Measurements from ENCODE around the gene GRID2. TPM values are rescaled to one million over a fixed set of nuclear protein-coding genes. Genes with fewer than 3 reads are reported as not detected.

Gene GRID2
- total RNA-seq, 1 experiment from 2014 or later: not detected

GRCh38 chr4:93243262-93243661 lies 939.5 kb downstream of the GRID2 start:
- H3K27me3 Mint-ChIP-seq (ENCODE audit: insufficient read depth, unreplicated experiment): no peaks in the 10 kb centered on the region
- H3K9me3 ChIP-seq: no peaks in the 10 kb centered on the region
- no peak for DNase-seq
- BruUV-seq (replicated peaks): no TSS peak
- ChIA-PET POLR2A (no interaction called here), CTCF (no interaction called here)
- no peak overlapping the region for H3K4me3 Mint-ChIP-seq (ENCODE audit: unreplicated experiment)
- H3K4me3 ChIP-seq (ENCODE audit: low read depth, low read length): no peak overlapping the region
- H3K36me3 ChIP-seq (ENCODE audit: control insufficient read depth, insufficient read depth, low read length): no peaks in the 10 kb centered on the region
- no peak overlapping the region for H3K27ac Mint-ChIP-seq (ENCODE audit: unreplicated experiment)
- intact Hi-C loops (cut with micrococcal nuclease; ENCODE audit: unreplicated experiment): no loop called here
- H3K27me3 ChIP-seq (replicated peaks; ENCODE audit: control insufficient read depth, insufficient read depth, low read length): no peaks in the 10 kb centered on the region
- no peak for TF ChIP-seq CTCF (IDR thresholded peaks at IDR 0.05; ENCODE audit: insufficient read depth in 1 of 2, low read depth in 1 of 2, low read length in 1 of 2, severe bottlenecking in 1 of 2, unreplicated experiment in 1 of 2)
- no peaks in the 10 kb centered on the region for H3K4me1 Mint-ChIP-seq (ENCODE audit: low read depth, unreplicated experiment)
- H3K9me3 Mint-ChIP-seq (ENCODE audit: unreplicated experiment): no peaks in the 10 kb centered on the region
- no peaks in the 10 kb centered on the region for H3K36me3 Mint-ChIP-seq (ENCODE audit: insufficient read depth, unreplicated experiment)
- no peaks in the 10 kb centered on the region for H3K4me1 ChIP-seq

GRCh38 chr4:93261207-93261606 lies 957.4 kb downstream of the GRID2 start:
- no peaks in the 10 kb centered on the region for H3K27me3 ChIP-seq (replicated peaks; ENCODE audit: control insufficient read depth, insufficient read depth, low read length)
- DNase-seq: no peak
- Mint-ChIP-seq H3K27me3 (ENCODE audit: insufficient read depth, unreplicated experiment) (no peaks in the 10 kb centered on the region), H3K36me3 (ENCODE audit: insufficient read depth, unreplicated experiment) (peaks cover 5% of the 10 kb centered on the region), H3K27ac (ENCODE audit: unreplicated experiment) (no peak overlapping the region), H3K4me1 (ENCODE audit: low read depth, unreplicated experiment) (no peaks in the 10 kb centered on the region), H3K9me3 (ENCODE audit: unreplicated experiment) (no peaks in the 10 kb centered on the region), H3K4me3 (ENCODE audit: unreplicated experiment) (no peak overlapping the region)
- BruUV-seq (replicated peaks): no TSS peak
- CTCF ChIA-PET: no interaction called here
- H3K36me3 ChIP-seq (ENCODE audit: control insufficient read depth, insufficient read depth, low read length): no peaks in the 10 kb centered on the region
- H3K4me1 ChIP-seq: no peaks in the 10 kb centered on the region
- H3K9me3 ChIP-seq: no peaks in the 10 kb centered on the region
- no peak for TF ChIP-seq CTCF (IDR thresholded peaks at IDR 0.05; ENCODE audit: insufficient read depth in 1 of 2, low read depth in 1 of 2, low read length in 1 of 2, severe bottlenecking in 1 of 2, unreplicated experiment in 1 of 2)
- H3K4me3 ChIP-seq (ENCODE audit: low read depth, low read length): no peak overlapping the region
- intact Hi-C loops (cut with micrococcal nuclease; ENCODE audit: unreplicated experiment): no loop called here
- POLR2A ChIA-PET: no interaction called here

- H3K4me1 ChIP-seq: no peaks in the 10 kb centered on the region
- H3K9me3 ChIP-seq: no peaks in the 10 kb centered on the region
- intact Hi-C loops (cut with micrococcal nuclease; ENCODE audit: unreplicated experiment): no loop called here
- no peak for DNase-seq
- H3K27me3 ChIP-seq (replicated peaks; ENCODE audit: control insufficient read depth, insufficient read depth, low read length): no peaks in the 10 kb centered on the region
- H3K27me3 Mint-ChIP-seq (ENCODE audit: insufficient read depth, unreplicated experiment): no peaks in the 10 kb centered on the region
- no peak overlapping the region for H3K27ac Mint-ChIP-seq (ENCODE audit: unreplicated experiment)
- peaks cover 5% of the 10 kb centered on the region for H3K36me3 Mint-ChIP-seq (ENCODE audit: insufficient read depth, unreplicated experiment)
- no peak overlapping the region for H3K4me3 ChIP-seq (ENCODE audit: low read depth, low read length)
- no peaks in the 10 kb centered on the region for H3K36me3 ChIP-seq (ENCODE audit: control insufficient read depth, insufficient read depth, low read length)
- no TSS peak for BruUV-seq (replicated peaks)
- H3K4me1 Mint-ChIP-seq (ENCODE audit: low read depth, unreplicated experiment): no peaks in the 10 kb centered on the region
- no peaks in the 10 kb centered on the region for H3K9me3 Mint-ChIP-seq (ENCODE audit: unreplicated experiment)
- TF ChIP-seq CTCF (IDR thresholded peaks at IDR 0.05; ENCODE audit: insufficient read depth in 1 of 2, low read depth in 1 of 2, low read length in 1 of 2, severe bottlenecking in 1 of 2, unreplicated experiment in 1 of 2): no peak
- no peak overlapping the region for H3K4me3 Mint-ChIP-seq (ENCODE audit: unreplicated experiment)
- ChIA-PET CTCF (no interaction called here), POLR2A (no interaction called here)
These were observed 959.4 kb downstream of the GRID2 start for GRCh38 chr4:93263166-93263565.
